Activated T-helper 17 cell treated with anti-CD3 and anti-CD28 coated beads, Interleukin-2, amount 50 U/mL, for 72 hours (primary cell): ENCODE data around the gene ZNF554. TPM values are rescaled to one million over a fixed set of nuclear protein-coding genes. Genes with fewer than 3 reads are reported as not detected.

Experiments used
- ATAC-seq: fragments of 150-1000 bp; cut with Tn5 transposase; replicated peaks from 2 replicates; pipeline ENCODE4 v1.10.0; 2021; ENCODE audit warnings: mild to moderate bottlenecking, moderate library complexity
- H3K27ac Mint-ChIP-seq: one replicate; pipeline ENCODE4 v1.8.0; 2022; ENCODE audit warnings: mixed read lengths
- H3K27me3 Mint-ChIP-seq: one replicate; pipeline ENCODE4 v1.8.0; 2022; ENCODE audit warnings: mixed read lengths
- H3K36me3 Mint-ChIP-seq: one replicate; pipeline ENCODE4 v1.8.0; 2022; ENCODE audit warnings: low read depth, mild to moderate bottlenecking, mixed read lengths
- H3K4me1 Mint-ChIP-seq: one replicate; pipeline ENCODE4 v1.8.0; 2022; ENCODE audit warnings: mixed read lengths
- H3K4me3 Mint-ChIP-seq: one replicate; pipeline ENCODE4 v1.8.0; 2022; ENCODE audit warnings: mild to moderate bottlenecking, mixed read lengths
- H3K9me3 Mint-ChIP-seq: one replicate; pipeline ENCODE4 v1.8.0; 2022; ENCODE audit warnings: mixed read lengths
- total RNA-seq, 2 donors: library from RNA; stranded (reverse); gene quantifications; one replicate each; pipeline ENCODE4 v1.2.3, GENCODE V29; 2022

Gene ZNF554
- 1 to 10 TPM in 1 of 2 donors, under 1 TPM in 1; 0.65 to 1.7 TPM for total RNA-seq

DNA sequence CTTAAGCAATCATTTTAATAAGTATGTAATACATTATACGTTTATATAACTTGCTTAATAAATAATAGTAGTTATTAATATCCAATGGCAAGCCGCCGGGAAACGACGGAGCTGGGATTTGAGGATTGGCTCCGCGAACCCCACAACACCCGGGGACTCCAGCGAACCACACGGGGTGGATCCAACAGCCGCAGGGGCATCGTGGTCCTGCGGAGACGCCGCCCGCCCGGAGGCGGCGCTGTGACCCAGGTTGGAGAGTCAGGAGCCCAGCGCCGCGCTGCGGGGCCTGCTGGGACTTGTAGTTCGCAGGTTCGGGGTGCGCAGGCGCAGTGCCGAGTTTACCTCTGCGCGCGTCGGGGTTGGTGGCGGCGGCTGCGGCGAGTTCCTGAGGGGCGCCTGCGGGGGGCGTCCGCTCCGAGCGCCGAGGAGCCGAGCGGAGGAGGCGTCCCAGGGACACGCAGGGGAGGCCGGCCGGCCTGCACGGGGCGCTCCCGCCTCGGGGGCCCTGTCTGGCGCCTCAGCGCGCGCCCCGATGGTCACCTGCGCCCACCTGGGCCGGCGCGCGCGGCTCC lies at the start of gene ZNF554:
TSS of gene ZNF554 (plus strand) at position 329 of the 572 bp plus-strand sequence. CDS start at position 533, 204 bp downstream.
- ATAC-seq, result peak; percentile 99
- Mint-ChIP-seq H3K4me3 (peak within 1 kb of the TSS; percentile 64), H3K36me3 (no peaks in the 10 kb centered on the region), H3K9me3 (no peaks in the 10 kb centered on the region), H3K27me3 (no peaks in the 10 kb centered on the region), H3K4me1 (peaks cover 4% of the 10 kb centered on the region), H3K27ac (no peak within 1 kb of the TSS)

GRCh38 chr19:2770055-2771013 lies 49.3 kb upstream of the ZNF554 start:
- no peak for ATAC-seq
- Mint-ChIP-seq H3K36me3 (peaks cover 29% of the 10 kb centered on the region), H3K4me3 (no peak overlapping the region), H3K27ac (no peak overlapping the region), H3K9me3 (no peaks in the 10 kb centered on the region), H3K4me1 (peaks cover 11% of the 10 kb centered on the region), H3K27me3 (no peaks in the 10 kb centered on the region)

GRCh38 chr19:2771786-2772674 lies 47.6 kb upstream of the ZNF554 start:
- Mint-ChIP-seq H3K27ac (no peak overlapping the region), H3K4me3 (no peak overlapping the region), H3K36me3 (peaks cover 21% of the 10 kb centered on the region), H3K27me3 (no peaks in the 10 kb centered on the region), H3K4me1 (peaks cover 24% of the 10 kb centered on the region), H3K9me3 (no peaks in the 10 kb centered on the region)
- ATAC-seq, result no peak

DNA sequence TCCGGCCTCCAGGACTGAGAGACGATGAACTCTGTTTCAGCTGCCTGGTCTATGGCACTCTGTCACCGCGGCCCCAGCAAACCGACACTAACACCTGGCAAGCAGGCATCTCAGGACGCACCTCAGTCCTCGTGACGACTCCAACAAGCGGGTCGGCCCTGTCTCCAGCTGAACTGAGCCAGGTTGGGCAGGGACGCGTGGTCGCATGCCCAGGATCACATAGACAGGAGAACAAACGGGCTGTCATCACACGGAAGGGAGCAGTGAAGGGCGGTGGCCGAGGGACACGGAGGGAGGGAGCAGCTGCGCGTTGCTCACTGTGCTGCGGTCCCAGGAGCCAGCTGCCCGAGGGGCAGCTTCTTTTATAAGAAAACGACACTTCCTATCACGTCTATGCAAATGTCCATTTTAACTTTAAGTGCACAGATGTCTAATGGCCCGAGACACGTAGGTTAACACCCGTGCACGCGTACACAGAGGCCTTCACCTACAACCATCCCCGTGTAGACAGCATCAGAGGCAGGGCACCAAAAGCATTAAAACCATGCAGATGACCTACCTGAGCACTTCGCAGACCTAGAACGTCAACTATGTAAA lies 45.5 kb upstream of the ZNF554 start:
- Mint-ChIP-seq H3K27ac (peak overlapping the region; percentile 94), H3K4me3 (no peak overlapping the region), H3K36me3 (peaks cover 20% of the 10 kb centered on the region), H3K9me3 (no peaks in the 10 kb centered on the region), H3K27me3 (no peaks in the 10 kb centered on the region), H3K4me1 (peaks cover 24% of the 10 kb centered on the region)
- ATAC-seq, result no peak

- peaks cover 22% of the 10 kb centered on the region for H3K36me3 Mint-ChIP-seq
These were observed 44.6 kb upstream of the ZNF554 start for GRCh38 chr19:2774953-2775555.

GRCh38 chr19:2775556-2776430 lies 43.9 kb upstream of the ZNF554 start:
- Mint-ChIP-seq H3K27me3 (no peaks in the 10 kb centered on the region), H3K36me3 (peaks cover 28% of the 10 kb centered on the region), H3K9me3 (no peaks in the 10 kb centered on the region), H3K27ac (peak overlapping the region; percentile 94), H3K4me1 (peaks cover 31% of the 10 kb centered on the region), H3K4me3 (peak overlapping the region; percentile 81)
- ATAC-seq, result peak; percentile 96

More at GRCh38 chr19:2774953-2775555, 44.6 kb upstream of the ZNF554 start:
- H3K9me3 Mint-ChIP-seq, result no peaks in the 10 kb centered on the region
- peaks cover 26% of the 10 kb centered on the region for H3K4me1 Mint-ChIP-seq
- H3K4me3 Mint-ChIP-seq, result peak overlapping the region; percentile 81
- no peak for ATAC-seq
- H3K27me3 Mint-ChIP-seq, result no peaks in the 10 kb centered on the region
- H3K27ac Mint-ChIP-seq, result peak overlapping the region; percentile 94

- H3K4me1 Mint-ChIP-seq, result peaks cover 31% of the 10 kb centered on the region
- H3K27me3 Mint-ChIP-seq, result no peaks in the 10 kb centered on the region
- H3K27ac Mint-ChIP-seq, result no peak overlapping the region
- H3K4me3 Mint-ChIP-seq, result no peak overlapping the region
- no peak for ATAC-seq
- H3K36me3 Mint-ChIP-seq, result peaks cover 23% of the 10 kb centered on the region
- no peaks in the 10 kb centered on the region for H3K9me3 Mint-ChIP-seq
These were observed 41.5 kb upstream of the ZNF554 start for GRCh38 chr19:2777952-2778683.

DNA sequence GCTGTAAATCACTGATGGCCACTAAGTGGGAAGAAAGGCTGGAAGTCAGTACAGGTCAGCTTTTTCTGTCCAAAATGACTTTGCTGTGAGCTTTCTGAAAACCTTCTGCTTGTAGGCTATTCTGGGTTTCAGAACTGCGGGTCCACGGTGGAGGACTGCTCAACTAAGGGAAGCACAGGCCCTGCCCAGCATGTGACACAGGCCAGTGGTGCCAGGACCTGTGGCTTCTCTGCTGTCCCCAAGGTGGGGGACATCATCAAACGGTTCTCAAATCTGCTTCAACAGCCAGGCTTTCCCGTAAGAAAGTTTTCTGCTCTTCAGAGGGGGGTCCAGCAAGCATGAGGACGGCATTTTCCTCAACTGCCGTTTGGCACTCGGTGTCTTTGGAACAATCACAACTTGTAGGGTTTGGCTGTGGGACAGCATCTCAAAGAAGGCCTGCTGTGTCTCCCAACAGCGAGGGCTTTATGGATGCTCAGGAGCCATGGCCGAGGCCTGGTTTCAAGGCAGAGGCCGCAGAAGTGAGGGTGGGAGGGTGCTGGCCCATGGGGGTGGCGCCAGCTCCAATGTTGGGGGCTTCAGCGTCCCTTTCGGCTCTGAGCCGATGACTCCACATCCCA lies 40.4 kb upstream of the ZNF554 start:
- no peaks in the 10 kb centered on the region for H3K9me3 Mint-ChIP-seq
- H3K36me3 Mint-ChIP-seq, result peaks cover 23% of the 10 kb centered on the region
- no peaks in the 10 kb centered on the region for H3K27me3 Mint-ChIP-seq
- H3K27ac Mint-ChIP-seq, result no peak overlapping the region
- peaks cover 31% of the 10 kb centered on the region for H3K4me1 Mint-ChIP-seq
- no peak for ATAC-seq
- no peak overlapping the region for H3K4me3 Mint-ChIP-seq

DNA sequence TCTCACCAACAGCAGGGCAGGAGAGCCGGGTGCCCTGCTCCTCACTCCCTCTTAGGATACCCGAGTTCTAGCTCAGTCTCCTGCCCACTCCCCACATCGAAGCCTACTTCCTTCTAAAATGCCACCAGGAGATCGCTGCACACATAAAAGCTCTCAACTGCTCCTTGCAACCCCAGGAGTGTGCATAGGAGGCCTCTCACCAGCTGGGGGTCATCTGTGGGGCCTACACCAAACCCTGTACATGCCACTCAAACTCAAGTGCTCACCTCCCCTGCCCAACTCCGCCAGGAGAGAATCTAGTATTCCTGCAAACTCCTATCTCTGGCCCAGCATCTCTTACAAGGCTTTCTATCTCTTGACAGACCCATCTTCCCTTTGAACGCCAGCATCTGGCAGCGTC lies 39.4 kb upstream of the ZNF554 start:
- H3K27ac Mint-ChIP-seq, result peak overlapping the region; percentile 60

GRCh38 chr19:2782329-2782935 lies 37.2 kb upstream of the ZNF554 start:
- Mint-ChIP-seq H3K27me3 (no peaks in the 10 kb centered on the region), H3K4me3 (peak overlapping the region; percentile 85), H3K4me1 (peaks cover 18% of the 10 kb centered on the region), H3K27ac (peak overlapping the region; percentile 74), H3K36me3 (peaks cover 18% of the 10 kb centered on the region), H3K9me3 (no peaks in the 10 kb centered on the region)
- ATAC-seq, result no peak

More for the DNA sequence above, 39.4 kb upstream of the ZNF554 start:
- Mint-ChIP-seq H3K4me3 (peak overlapping the region; percentile 1), H3K4me1 (peaks cover 25% of the 10 kb centered on the region), H3K36me3 (peaks cover 22% of the 10 kb centered on the region), H3K9me3 (no peaks in the 10 kb centered on the region), H3K27me3 (no peaks in the 10 kb centered on the region)
- no peak for ATAC-seq

DNA sequence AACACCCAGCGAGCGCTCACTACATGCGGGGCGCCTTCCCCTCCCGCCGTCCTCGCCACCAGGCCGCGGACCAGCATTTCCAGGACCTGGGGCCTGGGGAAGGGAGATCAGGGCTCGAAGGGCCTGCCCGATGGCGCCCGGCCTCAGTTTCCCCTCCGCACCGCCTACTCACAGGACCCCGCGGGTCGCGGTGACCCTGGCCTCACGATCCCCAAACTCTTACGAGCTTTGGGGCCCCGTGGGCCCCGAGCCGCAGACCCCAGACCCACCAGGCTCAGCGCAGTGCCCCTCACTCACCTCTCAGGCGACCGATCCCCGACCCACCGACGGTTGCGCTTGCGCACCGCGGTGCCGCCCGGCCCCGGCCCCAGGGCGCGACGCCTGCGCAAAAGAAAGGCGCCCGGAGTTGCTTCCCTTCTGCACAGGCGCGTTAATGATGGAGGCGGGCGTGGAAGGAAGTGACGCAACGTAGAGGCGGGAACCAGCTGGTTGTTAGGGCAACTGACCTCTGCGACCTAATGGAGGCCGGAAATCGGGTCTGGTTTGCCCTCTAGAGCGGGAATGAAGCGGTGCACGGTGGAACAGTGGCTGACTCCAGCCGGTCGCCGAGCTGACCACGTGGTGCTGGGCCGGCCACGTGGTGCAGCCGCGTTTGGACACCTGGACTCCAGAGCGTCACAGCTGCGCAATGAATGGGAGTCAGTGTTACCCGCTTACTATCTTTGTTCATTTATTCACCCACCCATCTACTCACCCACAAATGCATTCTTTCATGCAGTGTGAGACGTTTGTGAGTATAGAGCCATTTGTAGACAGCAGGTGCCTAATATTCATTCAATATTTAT lies 36.5 kb upstream of the ZNF554 start, which contains the start of gene SGTA:
TSS of gene SGTA (minus strand) at position 338 of the 845 bp plus-strand sequence. CDS start 14,205 bp downstream, outside the sequence.
- peak within 1 kb of the TSS; percentile 74 for H3K27ac Mint-ChIP-seq
- peaks cover 22% of the 10 kb centered on the region for H3K4me1 Mint-ChIP-seq
- no peaks in the 10 kb centered on the region for H3K9me3 Mint-ChIP-seq
- H3K4me3 Mint-ChIP-seq, result peak within 1 kb of the TSS; percentile 85
- H3K27me3 Mint-ChIP-seq, result no peaks in the 10 kb centered on the region
- peak; percentile 85 for ATAC-seq
- peaks cover 19% of the 10 kb centered on the region for H3K36me3 Mint-ChIP-seq
